Loucy (cell line): ENCODE data around the gene C12orf43.

Experiments used
- H2AFZ ChIP-seq: fragments of 200-600 bp; sonication (generic); 2 replicates; pipeline ENCODE4 v1.6.0; 2016; ENCODE audit warnings: antibody characterized with exemption, mild to moderate bottlenecking, low read length, moderate library complexity
- H3F3A ChIP-seq: fragments of 200-600 bp; 2 replicates; pipeline ENCODE4 v1.6.0; 2016; ENCODE audit warnings: antibody characterized with exemption, low read depth, mild to moderate bottlenecking
- H3K27me3 ChIP-seq: fragments of 200-600 bp; sonication (generic); 2 replicates; pipeline ENCODE4 v1.6.1; 2014; ENCODE audit warnings: low read length, mild to moderate bottlenecking; ENCODE audit not compliant: insufficient read depth, poor library complexity, severe bottlenecking
- H3K36me3 ChIP-seq: fragments of 200-600 bp; sonication (generic); 2 replicates; pipeline ENCODE4 v1.6.1; 2016; ENCODE audit warnings: low read length; ENCODE audit not compliant: insufficient read depth
- H3K4me1 ChIP-seq: fragments of 200-600 bp; sonication (generic); 2 replicates; pipeline ENCODE4 v1.5.1; 2014; ENCODE audit warnings: low read length, mild to moderate bottlenecking; ENCODE audit not compliant: insufficient read depth, poor library complexity, severe bottlenecking
- H3K4me2 ChIP-seq: fragments of 200-600 bp; sonication (generic); 2 replicates; pipeline ENCODE4 v1.6.0; 2014; ENCODE audit warnings: antibody characterized with exemption, low read length, low read depth, mild to moderate bottlenecking; ENCODE audit not compliant: poor library complexity, severe bottlenecking
- H3K4me3 ChIP-seq: fragments of 200-600 bp; sonication (generic); 2 replicates; pipeline ENCODE4 v1.5.1; 2014; ENCODE audit warnings: low read length, mild to moderate bottlenecking, mixed read lengths; ENCODE audit not compliant: poor library complexity, severe bottlenecking
- H3K79me2 ChIP-seq: fragments of 200-600 bp; sonication (generic); 2 replicates; pipeline ENCODE4 v1.6.1; 2014; ENCODE audit warnings: low read length; ENCODE audit not compliant: insufficient read depth
- H3K9ac ChIP-seq: fragments of 200-600 bp; sonication (generic); 2 replicates; pipeline ENCODE4 v1.6.0; 2014; ENCODE audit warnings: mild to moderate bottlenecking, low read depth, low read length, moderate library complexity; ENCODE audit not compliant: poor library complexity, severe bottlenecking
- H3K9me2 ChIP-seq: fragments of 200-600 bp; sonication (generic); replicated peaks from 2 replicates; pipeline ENCODE4 v1.6.1; 2016; ENCODE audit warnings: low read depth, low read length, mixed read lengths
- H3K9me3 ChIP-seq: fragments of 200-600 bp; sonication (generic); 2 replicates; pipeline ENCODE4 v1.6.1; 2014; ENCODE audit warnings: mild to moderate bottlenecking, antibody characterized with exemption, low read length, low read depth; ENCODE audit not compliant: insufficient read depth
- H4K20me1 ChIP-seq: fragments of 200-600 bp; sonication (generic); 2 replicates; pipeline ENCODE4 v1.6.0; 2014; ENCODE audit warnings: antibody characterized with exemption, low read length, mild to moderate bottlenecking; ENCODE audit not compliant: insufficient read depth, poor library complexity, severe bottlenecking
- CTCF ChIP-seq: fragments of 200-600 bp; sonication (generic); conservative IDR thresholded peaks from 2 replicates; pipeline ENCODE4 v1.5.1; 2014; ENCODE audit warnings: mild to moderate bottlenecking, antibody characterized with exemption, low read length
- EZH2phosphoT487 ChIP-seq: fragments of 200-600 bp; IDR thresholded peaks from 2 replicates; pipeline ENCODE4 v1.6.1; 2018; ENCODE audit warnings: antibody characterized with exemption, mild to moderate bottlenecking, moderate library complexity, borderline replicate concordance

The C12orf43 gene

GRCh38 chr12:121017966-121018491 lies 1.7 kb upstream of the C12orf43 start:
- H3K4me1 ChIP-seq, result peaks cover 13% of the 10 kb centered on the region
- H3F3A ChIP-seq, result no peaks in the 10 kb centered on the region
- H3K9ac ChIP-seq, result no peak overlapping the region
- no peaks in the 10 kb centered on the region for H3K27me3 ChIP-seq
- no peak overlapping the region for H2AFZ ChIP-seq
- no peak overlapping the region for H3K4me2 ChIP-seq
- no peaks in the 10 kb centered on the region for H3K9me2 ChIP-seq
- H3K4me3 ChIP-seq, result no peak overlapping the region
- H4K20me1 ChIP-seq, result no peaks in the 10 kb centered on the region
- H3K9me3 ChIP-seq, result no peaks in the 10 kb centered on the region
- peaks cover 9% of the 10 kb centered on the region for H3K79me2 ChIP-seq
- no peaks in the 10 kb centered on the region for H3K36me3 ChIP-seq
- TF ChIP-seq CTCF, result no peak
- no peak for TF ChIP-seq EZH2phosphoT487

GRCh38 chr12:121013715-121014114 lies 2.6 kb downstream of the C12orf43 start:
- Histone ChIP-seq H3K9me2 (no peaks in the 10 kb centered on the region), H3K9ac (no peak overlapping the region), H4K20me1 (no peaks in the 10 kb centered on the region), H3F3A (no peaks in the 10 kb centered on the region), H3K4me2 (no peak overlapping the region), H3K4me3 (no peak overlapping the region), H3K4me1 (peaks cover 13% of the 10 kb centered on the region), H3K79me2 (peaks cover 9% of the 10 kb centered on the region), H3K27me3 (no peaks in the 10 kb centered on the region), H2AFZ (no peak overlapping the region), H3K36me3 (peaks cover 7% of the 10 kb centered on the region; the same call in 1 of the 2 replicates), H3K9me3 (no peaks in the 10 kb centered on the region)
- TF ChIP-seq EZH2phosphoT487, result no peak
- TF ChIP-seq CTCF, result peak; percentile 36; the same call in 1 of the 2 replicates

GRCh38 chr12:121011820-121012219 lies 4.5 kb downstream of the C12orf43 start:
- Histone ChIP-seq H3K36me3 (peaks cover 7% of the 10 kb centered on the region; the same call in 1 of the 2 replicates), H3K9ac (no peak overlapping the region), H3K4me2 (no peak overlapping the region), H3K9me2 (no peaks in the 10 kb centered on the region), H4K20me1 (no peaks in the 10 kb centered on the region), H3K79me2 (peaks cover 9% of the 10 kb centered on the region), H3F3A (no peaks in the 10 kb centered on the region), H3K4me1 (peaks cover 20% of the 10 kb centered on the region), H3K27me3 (no peaks in the 10 kb centered on the region), H3K9me3 (no peaks in the 10 kb centered on the region), H2AFZ (no peak overlapping the region), H3K4me3 (no peak overlapping the region)
- TF ChIP-seq CTCF (no peak), EZH2phosphoT487 (no peak)
